DMS 273 (cell line): ENCODE data around the gene APBA2.

Experiments
- DNase-seq: peaks from one replicate; lab custom pipeline; 2025; ENCODE audit not compliant: unreplicated experiment; lab: John Stamatoyannopoulos, UW

The APBA2 gene

DNA sequence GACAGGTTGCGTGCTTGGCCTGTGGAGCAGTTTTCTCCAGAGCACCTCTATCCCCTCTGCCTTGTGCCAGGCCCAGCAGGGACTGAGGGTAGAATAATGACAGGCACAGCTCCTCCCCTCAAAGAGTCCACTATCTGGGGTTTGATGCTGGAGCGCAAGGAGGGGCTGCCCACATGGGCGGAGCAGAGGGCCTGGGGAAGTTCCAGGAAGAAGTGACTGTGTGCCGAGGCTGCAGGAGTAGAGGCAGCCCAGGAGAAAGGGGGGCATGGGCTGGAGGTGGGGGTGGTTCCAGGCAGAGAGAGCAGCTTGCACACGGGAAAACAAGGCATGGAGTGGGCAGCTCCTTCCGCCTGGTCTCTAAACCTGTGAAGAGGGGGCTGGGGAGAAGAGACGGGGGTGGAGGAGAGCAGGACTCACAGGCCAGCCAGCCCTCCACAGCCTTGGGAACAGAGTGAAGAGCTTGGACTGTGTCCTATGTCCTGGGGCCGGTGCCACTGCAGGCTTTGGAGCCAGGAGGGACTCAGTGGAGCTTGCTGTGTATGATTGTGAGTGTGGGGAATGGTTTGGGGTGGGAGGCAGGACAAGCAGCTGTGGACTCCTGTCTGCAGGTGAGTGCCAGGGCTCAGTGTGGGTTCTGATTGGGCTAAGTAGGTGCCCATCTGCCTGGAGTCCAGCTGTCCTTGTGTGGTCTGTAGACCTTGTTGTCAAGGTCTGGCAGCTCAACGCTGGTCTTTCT is 48.1 kb downstream of the APBA2 start:
- DNase-seq = no peak

DNA sequence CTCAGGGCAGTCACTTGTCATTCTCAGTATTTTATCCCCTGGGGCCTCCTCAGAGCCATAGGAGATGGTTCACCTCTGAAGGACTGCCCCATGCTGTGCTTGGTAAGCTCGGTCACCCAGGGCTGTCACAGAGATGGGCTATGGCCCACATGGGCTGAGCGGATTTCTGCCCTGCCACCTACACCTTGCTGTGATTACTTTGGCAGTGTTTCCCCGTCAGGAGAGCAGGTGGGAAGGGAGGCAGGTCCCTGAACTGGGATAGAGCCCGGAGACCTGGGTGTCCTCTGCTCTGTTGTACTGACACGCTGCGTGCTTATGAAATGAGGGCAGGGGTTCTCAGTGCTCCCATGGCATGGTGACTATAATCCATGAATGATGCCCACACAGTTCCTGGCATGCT is 48.9 kb downstream of the APBA2 start:
- DNase-seq = no peak

DNA sequence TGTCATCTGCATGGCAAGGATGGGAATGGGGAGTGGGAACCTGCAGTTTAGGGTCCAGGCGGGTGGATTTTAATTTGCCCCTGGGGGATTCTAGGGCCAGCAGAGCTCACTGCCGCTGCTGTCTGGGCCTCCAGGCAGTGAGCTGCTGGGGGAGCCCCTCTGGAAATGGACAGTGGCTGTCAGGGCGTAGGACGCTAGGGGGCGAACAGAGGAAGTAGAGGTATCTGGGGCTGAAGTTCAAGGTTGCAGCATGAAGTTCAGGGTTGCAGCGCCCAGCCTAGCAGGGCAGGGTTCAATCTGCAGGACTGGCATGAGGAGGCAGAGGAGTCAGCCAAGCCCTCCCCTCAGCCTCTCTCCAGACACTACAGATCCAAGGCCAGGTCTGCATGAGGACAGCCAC is 49.5 kb downstream of the APBA2 start:
- DNase-seq = peak; percentile 7

DNA sequence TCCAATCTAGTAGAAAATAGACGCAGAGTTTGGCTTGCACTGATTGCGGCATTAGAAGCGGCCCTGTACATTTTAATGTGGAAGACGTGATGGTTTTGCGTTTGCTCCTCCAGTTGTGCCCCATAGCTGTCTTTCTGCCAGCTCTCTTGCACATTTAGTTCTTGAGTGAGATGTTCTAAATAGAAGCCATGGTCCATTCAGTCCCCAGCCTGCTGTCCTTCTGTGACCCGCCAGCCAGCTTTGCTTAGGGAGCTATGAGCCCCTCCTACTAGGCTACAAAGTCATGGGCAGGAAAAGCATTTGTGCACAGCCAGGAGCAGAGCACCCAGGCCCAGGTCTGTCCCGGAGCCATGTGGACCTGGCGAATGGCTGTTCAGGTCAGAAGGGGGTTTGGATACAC is 50.3 kb downstream of the APBA2 start:
- DNase-seq = no peak

DNA sequence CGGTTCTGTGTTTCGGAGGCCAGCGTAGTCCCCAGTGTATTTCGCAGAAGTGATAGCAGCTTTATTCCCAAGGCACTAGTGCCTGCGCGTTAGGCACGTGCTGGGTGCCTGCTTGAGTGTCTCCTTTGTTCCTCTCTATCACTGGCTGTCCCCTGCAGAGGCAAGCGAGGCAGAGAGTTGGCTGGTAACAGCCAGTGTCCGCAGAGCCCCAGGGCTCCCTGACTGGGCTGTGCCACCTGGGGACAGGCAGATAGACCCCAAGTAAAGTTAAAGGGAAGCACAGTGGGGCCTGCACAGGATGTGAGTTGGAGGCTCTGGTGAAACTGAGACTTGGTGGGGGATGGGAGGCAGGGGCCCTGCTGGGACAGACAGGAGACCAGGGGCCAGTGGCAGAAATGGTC is 50.7 kb downstream of the APBA2 start:
- DNase-seq = no peak

DNA sequence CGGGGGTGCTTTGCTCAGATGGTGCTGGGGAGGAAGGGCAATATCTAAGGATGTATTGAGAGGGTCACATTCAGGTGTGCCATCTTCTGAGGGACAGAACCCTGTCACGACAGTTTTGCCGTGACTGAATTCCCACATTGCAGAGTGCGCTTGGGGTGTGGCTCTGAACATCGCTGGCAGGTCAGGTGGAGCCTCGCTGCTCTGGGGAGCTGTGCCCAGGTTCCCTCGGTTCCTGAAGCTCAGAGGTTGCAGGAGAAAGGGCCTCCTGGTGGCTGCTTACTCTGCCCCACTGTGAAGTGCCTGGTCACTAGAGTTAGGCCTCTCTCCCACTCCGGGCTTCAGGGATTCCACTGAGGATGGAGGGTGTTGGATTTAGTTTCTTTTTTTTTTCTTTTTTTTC is 51.5 kb downstream of the APBA2 start:
- no peak for DNase-seq

DNA sequence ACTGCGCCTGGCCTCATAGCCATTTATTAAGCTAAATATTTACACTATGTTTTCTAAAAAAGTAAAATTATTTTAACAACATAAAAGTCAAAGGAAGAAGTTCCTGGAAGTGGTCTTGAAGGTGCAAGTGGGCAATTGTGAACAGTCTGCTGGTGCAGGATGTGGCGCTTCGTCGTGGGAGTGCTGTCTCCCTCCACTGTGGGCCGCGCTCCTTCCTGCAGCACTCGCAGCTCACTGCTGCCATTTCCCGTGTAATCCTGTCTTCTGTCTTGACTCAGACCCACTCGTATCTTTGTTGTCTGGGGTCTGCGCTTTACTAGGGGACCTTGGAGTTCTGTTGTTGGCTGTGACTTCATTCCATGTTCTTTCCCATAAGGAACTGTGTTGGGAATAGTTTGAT is 56.3 kb downstream of the APBA2 start:
- DNase-seq = no peak

DNA sequence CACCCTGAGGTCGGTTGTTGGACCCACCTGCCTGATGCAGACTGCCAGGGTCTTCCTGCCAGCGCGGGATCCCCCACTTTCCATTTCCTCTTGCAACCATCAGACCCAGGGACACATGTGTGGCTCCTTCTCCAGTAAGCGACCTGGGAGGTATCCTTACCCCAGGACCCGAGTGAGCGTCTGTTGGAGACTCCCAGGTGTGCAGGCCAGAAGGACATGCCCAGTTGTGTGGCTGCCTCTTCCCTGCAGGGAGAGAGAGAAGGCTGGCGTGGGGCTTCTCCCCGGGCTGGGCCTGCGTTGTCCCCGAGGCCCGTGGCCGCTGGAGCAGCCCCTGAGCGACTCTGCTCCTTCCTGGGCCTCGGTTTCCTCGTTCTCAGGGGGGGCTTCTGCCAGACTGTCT is 56.8 kb downstream of the APBA2 start:
- no peak for DNase-seq

DNA sequence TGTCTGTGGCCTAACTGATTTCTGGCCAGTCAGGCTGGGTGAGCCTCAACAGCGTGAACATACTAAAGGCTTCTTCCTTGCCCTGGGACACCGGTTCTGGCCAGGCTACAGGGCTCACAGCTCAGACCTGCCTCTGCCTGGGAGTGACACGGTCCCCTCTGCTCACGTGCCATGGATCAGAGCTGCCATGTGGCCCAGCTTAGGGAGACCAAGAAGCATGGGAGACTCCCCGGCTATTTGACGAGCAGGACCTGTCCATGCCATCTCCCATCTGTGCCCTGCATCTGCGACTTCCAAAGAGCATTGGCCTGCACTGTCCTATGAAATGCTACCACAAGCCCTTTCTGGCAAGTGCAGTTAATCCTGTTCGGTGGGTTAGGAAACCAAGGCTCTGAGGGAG is 57.4 kb downstream of the APBA2 start:
- no peak for DNase-seq

DNA sequence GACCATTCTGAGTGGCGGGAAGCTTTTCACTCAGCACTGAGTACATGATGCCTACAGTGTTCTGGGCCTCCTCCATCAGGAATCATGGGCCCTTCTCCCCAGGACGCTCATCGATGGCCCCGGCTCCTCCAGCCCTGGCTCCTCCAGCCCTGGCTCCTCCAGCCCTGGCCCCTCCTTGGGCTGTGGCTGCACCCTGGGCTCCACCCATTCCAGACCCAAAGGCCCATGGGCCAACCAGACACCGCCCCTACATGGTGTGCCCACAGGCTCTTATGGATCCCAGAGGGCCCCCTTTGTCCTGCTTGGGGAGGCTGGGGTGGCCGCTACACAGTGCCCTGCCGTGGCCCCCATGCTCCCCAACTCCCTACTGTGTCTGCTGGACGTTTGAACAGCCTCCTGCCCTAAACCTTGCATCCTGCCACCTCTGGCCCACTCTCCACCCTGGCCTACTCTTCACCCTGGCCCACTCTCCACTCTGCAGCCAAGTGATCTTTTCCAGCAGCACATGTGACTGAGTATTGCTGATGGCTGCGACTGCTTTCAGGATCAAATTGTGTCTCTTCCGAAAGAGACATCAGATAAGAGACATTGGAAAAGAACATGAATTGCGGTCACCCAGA is 57.9 kb downstream of the APBA2 start:
- no peak for DNase-seq

DNA sequence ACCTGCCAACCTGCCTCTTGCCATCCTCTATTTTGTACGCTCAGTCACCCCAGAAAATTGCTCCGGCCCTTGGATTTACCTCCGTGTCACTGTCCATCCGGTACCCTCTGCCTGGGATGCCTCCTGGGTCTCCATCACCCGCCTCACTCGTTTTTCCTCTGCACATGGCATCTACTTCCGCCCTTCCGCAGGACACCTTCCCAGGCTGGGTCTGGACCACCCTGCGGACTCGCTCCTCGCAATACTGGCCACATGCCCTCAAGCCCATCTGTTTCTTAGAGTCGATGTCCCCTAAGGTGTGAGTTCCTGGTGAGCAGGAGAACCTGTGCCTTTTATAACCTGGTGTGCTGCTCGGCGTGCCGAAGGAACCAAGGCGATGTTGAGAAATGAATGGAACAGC is 58.5 kb downstream of the APBA2 start:
- no peak for DNase-seq

DNA sequence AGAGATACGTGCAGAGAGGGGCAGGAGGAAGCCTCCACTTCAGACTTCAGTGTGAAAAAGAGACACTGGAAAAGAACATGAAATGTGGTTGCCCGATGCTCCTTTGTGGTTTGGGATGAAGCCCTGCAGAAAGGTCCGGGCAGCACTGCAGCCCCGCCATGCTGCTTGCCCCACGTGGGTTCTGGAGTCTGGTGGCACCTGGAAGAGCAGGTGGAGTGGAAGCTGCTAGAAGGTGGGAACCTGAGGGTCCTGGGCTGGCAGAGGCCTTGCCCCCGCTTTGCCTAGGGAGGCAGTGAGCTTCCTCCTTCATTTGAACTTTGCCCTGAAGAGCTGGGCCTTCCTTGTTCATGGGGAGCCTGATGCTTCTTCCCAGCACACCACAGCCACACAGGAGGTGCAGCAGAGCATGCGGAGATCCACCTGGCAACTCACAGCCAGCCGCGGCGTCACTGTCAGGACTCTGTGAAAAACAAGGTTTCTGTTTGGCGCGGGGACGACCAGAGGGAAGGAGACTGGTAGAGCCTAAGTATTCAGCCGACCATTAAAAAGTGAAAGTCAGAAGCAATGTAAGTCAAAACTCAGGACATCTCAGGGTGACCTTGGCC is 59.0 kb downstream of the APBA2 start:
- DNase-seq = no peak

DNA sequence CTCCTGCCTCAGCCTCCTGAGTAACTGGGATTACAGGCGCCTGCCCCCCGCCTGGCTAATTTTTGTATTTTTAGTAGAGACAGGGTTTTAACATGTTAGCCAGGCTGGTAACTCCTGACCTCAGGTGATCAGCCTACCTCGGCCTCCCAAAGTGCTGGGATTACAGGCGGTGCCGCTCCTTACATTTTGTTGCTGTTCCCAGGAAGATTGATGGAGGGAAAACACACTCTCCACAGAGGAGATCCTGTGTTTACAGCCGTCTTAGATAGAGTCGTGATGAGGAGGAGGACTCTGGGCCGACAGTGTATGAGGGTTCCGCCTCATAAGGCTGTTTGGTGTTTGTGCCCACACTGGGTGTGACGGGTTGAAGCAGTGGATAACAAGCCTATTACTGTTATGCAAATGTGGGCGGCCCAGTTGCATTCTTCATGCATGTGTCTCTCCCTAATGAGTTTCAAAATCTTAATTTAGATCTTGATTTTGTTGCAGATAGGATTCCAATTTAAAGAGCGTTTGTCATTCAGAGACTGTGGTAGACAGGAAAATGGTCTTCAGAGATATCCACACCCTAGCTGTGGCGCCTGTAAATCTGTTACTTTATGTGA is 60.0 kb downstream of the APBA2 start:
- DNase-seq = no peak

DNA sequence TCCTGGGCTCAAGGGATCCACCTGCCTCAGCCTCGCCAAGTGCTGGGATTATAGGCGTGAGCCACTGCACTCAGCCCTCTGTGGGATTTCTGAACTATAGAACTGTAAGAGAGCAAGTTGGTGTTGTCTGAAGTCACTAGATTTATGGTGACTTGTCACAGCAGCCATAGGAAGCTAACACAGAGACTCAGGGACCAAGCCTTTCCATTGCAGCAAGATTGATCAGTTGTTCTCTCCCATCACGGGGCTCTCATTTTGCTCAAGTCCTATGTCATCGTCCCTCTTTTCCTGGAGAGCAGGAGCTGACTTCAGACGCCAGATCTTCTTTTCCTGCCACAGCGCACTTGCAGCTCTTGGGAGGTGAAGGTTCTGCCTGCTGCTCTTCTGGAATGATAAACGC is 61.0 kb downstream of the APBA2 start:
- DNase-seq = no peak

DNA sequence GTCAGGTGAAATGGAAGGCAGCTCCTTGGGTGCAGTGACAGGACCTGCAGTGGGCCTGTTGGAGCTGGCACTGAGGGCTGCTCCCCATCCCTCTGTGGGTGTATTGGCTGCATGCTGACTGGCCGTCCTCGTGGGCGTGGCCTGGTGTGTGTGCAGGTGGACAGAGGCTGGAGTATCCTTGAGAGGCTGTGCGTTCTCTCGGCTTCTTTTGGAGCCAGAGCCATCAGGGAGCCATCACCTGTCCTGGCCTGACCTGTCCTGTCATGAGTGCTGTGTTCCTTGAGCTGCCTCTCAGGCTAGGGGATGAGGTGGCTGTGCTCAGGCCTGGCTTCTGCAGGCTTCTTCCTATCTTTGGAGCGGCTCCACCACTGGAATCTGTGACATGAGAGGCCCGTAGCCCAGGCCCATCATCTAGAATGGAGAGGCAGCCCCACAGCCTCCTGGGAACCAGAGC is 61.5 kb downstream of the APBA2 start:
- DNase-seq = no peak

DNA sequence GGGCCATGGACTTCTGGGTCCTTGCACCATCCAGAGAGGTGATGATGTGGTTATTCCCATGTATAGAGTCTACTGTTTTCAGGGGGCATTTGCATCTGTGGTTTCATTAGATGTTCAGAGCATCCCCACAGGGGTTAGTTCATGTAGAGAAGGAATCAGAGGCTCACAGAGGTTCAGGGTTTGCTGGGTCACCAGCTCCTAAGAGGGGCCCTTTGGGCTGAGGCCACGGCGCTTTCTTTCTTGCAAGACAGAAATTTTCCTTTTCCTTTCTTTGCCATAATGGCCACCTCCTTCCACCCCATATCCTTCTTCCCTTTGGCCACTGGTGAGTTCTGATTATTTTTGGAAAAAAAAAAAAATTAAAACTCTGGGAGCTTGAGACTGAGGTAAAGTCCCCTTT is 62.3 kb downstream of the APBA2 start:
- no peak for DNase-seq

DNA sequence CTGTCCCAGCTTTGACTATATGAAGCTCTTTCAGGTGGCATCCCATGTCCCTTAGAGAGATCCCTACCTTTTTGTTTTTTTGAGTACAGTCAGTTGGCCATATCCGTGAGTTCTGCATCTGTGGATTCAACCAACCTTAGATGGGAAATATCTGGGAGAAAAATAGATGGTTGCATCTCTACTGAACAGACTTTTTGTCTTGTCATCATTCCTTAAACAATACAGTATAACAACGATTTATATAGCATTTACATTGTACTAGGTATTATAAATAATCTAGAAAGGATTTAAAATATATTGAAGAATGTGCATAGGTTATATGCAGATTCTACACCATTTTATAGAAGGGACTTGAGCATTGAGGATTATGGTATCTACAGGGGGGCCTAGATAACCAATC is 65.1 kb downstream of the APBA2 start:
- DNase-seq = no peak

DNA sequence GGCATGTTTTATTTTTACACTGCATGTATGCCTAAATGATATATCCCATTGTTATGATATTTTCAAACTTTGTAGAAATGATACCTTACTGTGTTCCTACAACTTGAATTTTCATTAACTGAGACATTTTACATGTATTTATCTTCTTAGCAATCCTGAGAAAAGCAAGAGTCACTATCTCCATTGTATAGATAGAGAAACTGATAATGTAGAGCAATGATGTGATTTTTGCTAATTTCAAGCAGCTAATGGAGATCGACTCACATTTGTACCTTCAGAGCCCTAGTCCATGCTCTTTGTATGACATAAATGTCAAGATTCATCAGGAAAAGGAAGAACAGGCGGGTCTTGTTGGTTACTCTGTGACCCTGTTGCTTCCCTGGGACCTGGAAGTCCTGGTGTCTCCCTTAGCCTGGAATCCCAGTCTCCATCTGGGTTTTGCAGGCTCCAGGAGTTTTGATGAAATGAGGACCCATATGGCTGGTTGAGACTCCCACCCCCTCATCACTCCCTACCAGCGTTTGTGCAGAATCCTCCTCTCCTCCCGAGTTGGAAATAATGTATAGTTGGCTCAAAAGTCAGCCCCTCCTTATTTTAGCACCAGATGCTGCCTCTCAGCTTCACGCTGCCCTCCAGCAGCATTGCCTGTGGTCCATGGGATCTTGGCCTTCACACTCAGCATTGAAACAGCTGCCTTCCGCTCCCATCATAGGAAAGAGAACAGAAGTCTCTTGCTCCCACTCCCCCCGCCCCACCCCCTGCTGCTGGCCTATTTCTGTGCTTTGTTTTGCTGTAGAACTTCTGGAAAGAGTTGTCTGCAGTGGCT is 67.1 kb downstream of the APBA2 start:
- DNase-seq = peak; percentile 91

DNA sequence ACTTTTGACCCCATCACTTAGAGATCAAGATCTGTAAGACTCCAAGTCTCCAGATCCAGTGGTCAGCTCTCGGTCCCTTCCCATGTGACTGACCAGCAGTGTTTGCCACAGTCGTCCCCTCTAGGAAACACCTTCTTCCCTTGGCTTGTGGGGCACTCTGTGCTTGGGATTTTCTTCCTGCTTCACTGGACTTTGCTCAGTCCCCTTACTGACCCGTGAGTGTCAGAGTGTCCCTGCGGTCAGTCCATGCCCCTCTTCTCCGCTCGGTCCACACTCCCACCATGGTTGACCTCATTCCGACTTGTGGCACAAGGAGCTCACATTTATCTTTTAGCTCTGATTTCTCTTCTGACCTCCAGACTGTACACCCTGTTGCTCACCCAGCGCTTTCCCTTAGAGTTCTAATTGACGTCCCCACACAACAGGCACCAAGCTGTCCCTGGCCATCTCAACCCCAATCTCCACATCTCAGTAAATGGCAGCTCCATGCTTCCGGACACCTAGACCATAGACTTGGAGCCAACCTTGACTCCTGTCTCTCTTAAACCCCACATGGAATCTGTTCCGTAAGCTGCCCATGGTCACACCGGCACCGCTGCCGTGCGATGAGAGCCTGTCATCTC is 67.9 kb downstream of the APBA2 start:
- no peak for DNase-seq

DNA sequence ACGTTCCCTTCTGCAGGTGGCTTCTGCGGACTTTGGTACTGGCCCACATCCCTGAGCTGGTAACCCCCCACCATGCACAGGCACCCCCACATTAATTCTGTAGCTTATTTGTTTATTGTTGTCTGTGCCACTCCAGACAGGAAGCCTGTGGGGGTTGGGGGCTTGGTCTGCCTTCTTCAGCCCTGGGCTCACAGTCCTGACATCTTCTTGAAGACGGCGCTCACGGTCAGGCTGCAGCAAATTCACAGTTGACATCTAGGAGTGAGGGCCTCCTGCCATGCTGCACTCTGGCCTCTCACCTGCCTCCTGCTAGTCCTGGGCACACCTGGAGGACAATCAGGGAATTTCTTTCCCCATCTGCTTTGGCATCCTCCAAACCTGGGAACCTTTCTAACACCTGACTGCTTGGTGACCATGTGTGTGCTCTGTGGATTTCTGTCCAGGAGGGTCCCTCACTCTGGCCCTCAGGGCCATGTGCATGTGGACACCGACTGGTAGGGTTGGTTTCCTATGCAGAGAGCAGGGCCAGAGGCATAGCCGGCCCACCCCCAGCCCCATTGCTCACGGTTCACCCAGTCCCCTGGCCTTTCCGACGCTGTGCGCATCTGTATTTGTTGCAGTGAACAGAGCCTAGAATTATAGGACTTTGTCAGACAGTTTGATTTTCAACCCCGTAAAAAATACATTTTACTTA is 68.8 kb downstream of the APBA2 start:
- DNase-seq = no peak
